Calu3 (cell line): ENCODE measurements around the gene TGFA. TPM values are rescaled to one million over a fixed set of nuclear protein-coding genes. Genes with fewer than 3 reads are reported as not detected.

Experiments used
- BruUV-seq: library from RNA; stranded (reverse); fragments of 400-500 nt; replicated peaks from 2 replicates; lab custom pipeline; 2021; lab: Mats Ljungman, UMichigan
- CTCF ChIA-PET: fragments of 300-600 bp; sonication (Branson Sonifier 250); formaldehyde crosslinking; loops from one replicate; lab custom pipeline; 2022; ENCODE audit warnings: antibody characterized with exemption; lab: Charles Lee
- DNase-seq: peaks from one replicate; pipeline ENCODE4 v3.0.0; 2022
- H3K27ac Mint-ChIP-seq: one replicate; pipeline ENCODE4 v1.8.0; 2022; ENCODE audit warnings: mixed read lengths; ENCODE audit not compliant: unreplicated experiment
- H3K27me3 Mint-ChIP-seq: one replicate; pipeline ENCODE4 v1.8.0; 2022; ENCODE audit warnings: mixed read lengths; ENCODE audit not compliant: unreplicated experiment
- H3K36me3 Mint-ChIP-seq: one replicate; pipeline ENCODE4 v1.8.0; 2022; ENCODE audit warnings: mild to moderate bottlenecking, moderate library complexity, mixed read lengths; ENCODE audit not compliant: insufficient read depth, unreplicated experiment
- H3K4me1 Mint-ChIP-seq: one replicate; pipeline ENCODE4 v1.8.0; 2022; ENCODE audit warnings: mild to moderate bottlenecking, low read depth, mixed read lengths; ENCODE audit not compliant: unreplicated experiment
- H3K4me3 Mint-ChIP-seq: one replicate; pipeline ENCODE4 v1.8.0; 2022; ENCODE audit warnings: mild to moderate bottlenecking, low read depth, moderate library complexity, mixed read lengths; ENCODE audit not compliant: unreplicated experiment
- H3K9me3 Mint-ChIP-seq: one replicate; pipeline ENCODE4 v1.8.0; 2022; ENCODE audit warnings: low read depth, mixed read lengths; ENCODE audit not compliant: unreplicated experiment
- CTCF ChIP-seq: fragments of 200-600 bp; IDR thresholded peaks from one replicate; pipeline ENCODE4 v1.8.0; 2022; ENCODE audit warnings: antibody characterized with exemption; ENCODE audit not compliant: unreplicated experiment
- intact Hi-C: fragments of 100-400 bp; cut with micrococcal nuclease; formaldehyde crosslinking; loops from one replicate; pipeline ENCODE4 v1.10.0; 2022; ENCODE audit not compliant: unreplicated experiment
- total RNA-seq: library from RNA; stranded (reverse); gene quantifications from 2 replicates; pipeline ENCODE4 v1.2.3, GENCODE V29; 2022

Gene TGFA
- total RNA-seq, 1 experiment from 2014 or later = 80.0 TPM

DNA sequence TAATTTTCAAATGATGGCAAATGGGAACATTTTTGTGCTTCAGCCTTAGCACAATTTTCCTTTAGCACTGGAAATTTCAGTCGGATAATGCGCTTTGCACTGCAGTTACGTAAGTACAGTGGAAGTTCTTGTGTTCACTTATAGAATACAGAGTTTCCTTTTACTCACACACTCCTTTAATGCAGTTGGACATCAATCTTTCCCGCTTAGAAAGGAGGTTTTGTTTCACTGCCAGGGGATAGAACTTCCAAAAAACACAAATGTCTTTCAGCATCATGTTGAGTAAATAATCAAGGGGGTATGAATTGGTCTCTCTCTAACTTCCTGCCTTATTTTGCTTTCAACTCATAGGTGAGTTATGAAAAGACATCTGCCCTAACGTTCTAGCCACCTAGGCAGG lies 63.2 kb downstream of the TGFA start:
- intact Hi-C loops = loop anchor here (10.0 kb wide), 1 partner anchor 146 kb away; no protein-coding TSS in a partner anchor
- CTCF ChIA-PET = no interaction called here
- no peak for TF ChIP-seq CTCF
- H3K27me3 Mint-ChIP-seq = no peaks in the 10 kb centered on the region
- no peak overlapping the region for H3K4me3 Mint-ChIP-seq
- no peak for DNase-seq
- no peaks in the 10 kb centered on the region for H3K9me3 Mint-ChIP-seq
- no peak overlapping the region for H3K27ac Mint-ChIP-seq
- BruUV-seq = no TSS peak
- H3K4me1 Mint-ChIP-seq = peaks cover 11% of the 10 kb centered on the region
- H3K36me3 Mint-ChIP-seq = peaks cover 14% of the 10 kb centered on the region

DNA sequence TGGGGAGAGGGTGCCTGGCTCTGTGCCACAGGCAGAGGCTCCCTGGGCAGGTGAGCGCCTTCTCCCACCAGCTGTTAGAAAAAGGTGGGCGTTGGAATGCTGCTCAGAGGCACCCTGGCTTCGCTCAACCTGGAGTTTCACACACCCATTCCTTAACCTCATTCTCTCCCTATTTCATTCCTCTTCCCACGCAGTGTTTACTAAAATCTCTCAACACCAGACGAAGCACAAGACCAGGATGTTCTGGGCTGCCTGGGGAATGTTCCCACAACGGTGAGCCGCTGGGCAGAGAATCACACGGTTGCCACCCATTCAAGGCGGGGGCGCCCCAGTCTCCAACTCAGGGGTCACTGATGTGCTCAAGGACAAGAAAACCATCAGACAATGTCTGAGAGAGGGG lies 64.5 kb downstream of the TGFA start:
- H3K4me3 Mint-ChIP-seq = no peak overlapping the region
- no TSS peak for BruUV-seq
- peaks cover 14% of the 10 kb centered on the region for H3K36me3 Mint-ChIP-seq
- H3K27me3 Mint-ChIP-seq = no peaks in the 10 kb centered on the region
- CTCF ChIA-PET = no interaction called here
- no peak for TF ChIP-seq CTCF
- no peak overlapping the region for H3K27ac Mint-ChIP-seq
- DNase-seq = no peak
- no peaks in the 10 kb centered on the region for H3K9me3 Mint-ChIP-seq
- intact Hi-C loops = no loop called here
- H3K4me1 Mint-ChIP-seq = peaks cover 6% of the 10 kb centered on the region

DNA sequence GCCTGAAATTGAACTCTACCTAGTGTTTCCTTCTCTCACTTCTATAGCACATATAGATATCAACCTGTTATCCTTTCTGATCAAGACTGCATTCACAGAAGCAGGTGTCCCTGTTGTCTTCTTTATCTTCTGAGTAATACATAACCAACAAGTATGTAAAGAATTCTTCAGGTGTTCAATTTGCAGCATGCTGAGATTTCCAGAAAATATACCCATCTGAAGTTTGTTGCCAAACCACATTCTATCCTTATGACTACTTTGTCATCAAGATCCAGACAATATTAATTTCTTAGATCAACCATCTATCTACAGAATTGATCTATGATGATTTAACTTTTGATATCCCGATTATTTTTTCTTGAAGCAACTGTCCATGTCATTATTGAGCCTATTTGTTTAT lies 69.5 kb downstream of the TGFA start:
- no TSS peak for BruUV-seq
- no peak for DNase-seq
- no peaks in the 10 kb centered on the region for H3K27me3 Mint-ChIP-seq
- CTCF ChIA-PET = no interaction called here
- H3K4me1 Mint-ChIP-seq = peaks cover 10% of the 10 kb centered on the region
- no peak for TF ChIP-seq CTCF
- H3K36me3 Mint-ChIP-seq = peaks cover 11% of the 10 kb centered on the region
- no peak overlapping the region for H3K4me3 Mint-ChIP-seq
- no peaks in the 10 kb centered on the region for H3K9me3 Mint-ChIP-seq
- intact Hi-C loops = no loop called here
- no peak overlapping the region for H3K27ac Mint-ChIP-seq

GRCh38 chr2:70482401-70482800 lies 71.2 kb downstream of the TGFA start:
- no TSS peak for BruUV-seq
- Mint-ChIP-seq H3K36me3 (peaks cover 11% of the 10 kb centered on the region), H3K4me3 (no peak overlapping the region), H3K4me1 (peaks cover 10% of the 10 kb centered on the region), H3K27ac (no peak overlapping the region), H3K9me3 (no peaks in the 10 kb centered on the region), H3K27me3 (no peaks in the 10 kb centered on the region)
- CTCF ChIA-PET = interaction anchor here (1.4 kb wide), 1 partner anchor 135 kb away, joined by 3 read pairs; no protein-coding TSS in a partner anchor
- TF ChIP-seq CTCF = no peak
- intact Hi-C loops = no loop called here
- DNase-seq = no peak
